ENCODE data around the gene CAMKMT. TPM values are rescaled to one million over a fixed set of nuclear protein-coding genes. Genes with fewer than 3 reads are reported as not detected.

Gene CAMKMT
- total and polyA plus RNA-seq, 2 experiments from 2014 or later = 26.5 to 29.5 TPM

DNA sequence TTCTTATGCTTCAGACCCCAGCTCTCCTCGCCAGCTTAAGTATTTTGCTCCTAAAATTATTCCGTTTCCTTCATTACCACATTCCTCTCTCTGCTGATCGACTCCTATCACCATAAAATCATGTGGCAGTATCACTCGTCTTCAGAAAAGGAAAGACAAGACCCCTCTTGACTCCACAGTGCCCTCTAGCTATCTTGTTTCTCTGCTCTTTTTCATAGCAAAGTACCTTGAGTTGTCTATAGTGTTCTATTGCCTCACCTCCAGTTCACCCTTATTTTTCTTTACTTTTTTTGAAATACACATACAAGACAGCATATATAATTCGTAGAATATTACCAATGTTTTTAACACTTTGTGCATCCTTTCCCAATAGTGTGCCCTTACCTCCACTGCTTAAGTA is 306.6 kb downstream of the CAMKMT start:
- Mint-ChIP-seq H3K27ac (0 out of 2 replicates have a peak overlapping the region, but pooled peaks have one; percentile 1), H3K27me3 (ENCODE audit: insufficient read depth, low read depth, poor library complexity) (no peaks in the 10 kb centered on the region), H3K4me1 (peaks cover 12% of the 10 kb centered on the region), H3K36me3 (ENCODE audit: low read depth) (no peaks in the 10 kb centered on the region), H3K4me3 (no peak overlapping the region), H3K9me3 (no peaks in the 10 kb centered on the region)
- H3K9me2 ChIP-seq (ENCODE audit: insufficient read depth) = no peaks in the 10 kb centered on the region
- H3K4me1 ChIP-seq (ENCODE audit: insufficient read depth) = peaks cover 6% of the 10 kb centered on the region; the same call in 1 of the 2 replicates
- no peak overlapping the region for H2AFZ ChIP-seq
- H3K4me3 ChIP-seq = no peak overlapping the region
- no peak for TF ChIP-seq ZNF331 (CRISPR knock-in tag; IDR thresholded peaks at IDR 0.05; ENCODE audit: low read depth)
- TF ChIP-seq, protein P1, sequence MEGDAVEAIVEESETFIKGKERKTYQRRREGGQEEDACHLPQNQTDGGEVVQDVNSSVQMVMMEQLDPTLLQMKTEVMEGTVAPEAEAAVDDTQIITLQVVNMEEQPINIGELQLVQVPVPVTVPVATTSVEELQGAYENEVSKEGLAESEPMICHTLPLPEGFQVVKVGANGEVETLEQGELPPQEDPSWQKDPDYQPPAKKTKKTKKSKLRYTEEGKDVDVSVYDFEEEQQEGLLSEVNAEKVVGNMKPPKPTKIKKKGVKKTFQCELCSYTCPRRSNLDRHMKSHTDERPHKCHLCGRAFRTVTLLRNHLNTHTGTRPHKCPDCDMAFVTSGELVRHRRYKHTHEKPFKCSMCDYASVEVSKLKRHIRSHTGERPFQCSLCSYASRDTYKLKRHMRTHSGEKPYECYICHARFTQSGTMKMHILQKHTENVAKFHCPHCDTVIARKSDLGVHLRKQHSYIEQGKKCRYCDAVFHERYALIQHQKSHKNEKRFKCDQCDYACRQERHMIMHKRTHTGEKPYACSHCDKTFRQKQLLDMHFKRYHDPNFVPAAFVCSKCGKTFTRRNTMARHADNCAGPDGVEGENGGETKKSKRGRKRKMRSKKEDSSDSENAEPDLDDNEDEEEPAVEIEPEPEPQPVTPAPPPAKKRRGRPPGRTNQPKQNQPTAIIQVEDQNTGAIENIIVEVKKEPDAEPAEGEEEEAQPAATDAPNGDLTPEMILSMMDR (conservative IDR thresholded peaks at IDR 0.05; ENCODE audit: low read depth in 2 of 2) = peak; percentile 71 to 82
- H3K36me3 ChIP-seq (ENCODE audit: insufficient read depth) = no peaks in the 10 kb centered on the region
- H3K27me3 ChIP-seq (ENCODE audit: insufficient read depth) = no peaks in the 10 kb centered on the region
- DNase-seq (ENCODE audit: low spot score) (peak; percentile 84), ATAC-seq (peak; percentile 86)
- no peak overlapping the region for H3K27ac ChIP-seq (ENCODE audit: low read depth)
- no peaks in the 10 kb centered on the region for H4K20me1 ChIP-seq (replicated peaks; ENCODE audit: insufficient read depth)
- H3F3A ChIP-seq (replicated peaks; ENCODE audit: low read depth) = no peaks in the 10 kb centered on the region
- H3K4me2 ChIP-seq = no peak overlapping the region
- H3K79me2 ChIP-seq (replicated peaks; ENCODE audit: insufficient read depth) = no peaks in the 10 kb centered on the region

DNA sequence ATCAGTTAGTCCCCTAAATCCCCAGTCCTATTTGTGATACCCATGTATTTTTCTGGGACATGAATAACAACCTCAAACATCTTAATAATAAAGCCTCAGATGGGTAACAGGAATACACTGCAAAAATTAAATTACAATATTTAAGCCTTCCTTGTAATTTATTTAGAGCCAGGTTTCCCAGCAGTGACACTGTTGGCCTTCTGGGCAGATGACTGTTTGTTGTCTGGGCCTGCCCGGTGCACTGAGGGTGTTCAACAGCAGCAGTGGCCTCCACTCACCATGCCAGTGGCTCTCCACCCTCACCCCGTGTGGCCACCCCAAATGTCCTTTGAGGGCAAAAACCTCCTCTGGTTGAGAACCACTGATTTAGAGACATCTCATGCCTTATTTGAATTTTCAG is 309.5 kb downstream of the CAMKMT start:
- no peak overlapping the region for H3K4me3 Mint-ChIP-seq
- no peak overlapping the region for H2AFZ ChIP-seq
- H3K4me2 ChIP-seq = no peak overlapping the region
- no peaks in the 10 kb centered on the region for H3K27me3 ChIP-seq (ENCODE audit: insufficient read depth)
- H3K27me3 Mint-ChIP-seq (ENCODE audit: insufficient read depth, low read depth, poor library complexity) = no peaks in the 10 kb centered on the region
- H3K27ac Mint-ChIP-seq = no peak overlapping the region
- no peaks in the 10 kb centered on the region for H3F3A ChIP-seq (replicated peaks; ENCODE audit: low read depth)
- no peak overlapping the region for H3K4me3 ChIP-seq
- H3K36me3 ChIP-seq (ENCODE audit: insufficient read depth) = no peaks in the 10 kb centered on the region
- DNase-seq (ENCODE audit: low spot score) (no peak), ATAC-seq (no peak)
- no peaks in the 10 kb centered on the region for H3K79me2 ChIP-seq (replicated peaks; ENCODE audit: insufficient read depth)
- H3K9me2 ChIP-seq (ENCODE audit: insufficient read depth) = no peaks in the 10 kb centered on the region
- no peaks in the 10 kb centered on the region for H3K36me3 Mint-ChIP-seq (ENCODE audit: low read depth)
- peaks cover 21% of the 10 kb centered on the region for H3K4me1 ChIP-seq (ENCODE audit: insufficient read depth)
- H3K4me1 Mint-ChIP-seq = peaks cover 19% of the 10 kb centered on the region
- no peak overlapping the region for H3K27ac ChIP-seq (ENCODE audit: low read depth)
- no peaks in the 10 kb centered on the region for H3K9me3 Mint-ChIP-seq
- no peaks in the 10 kb centered on the region for H4K20me1 ChIP-seq (replicated peaks; ENCODE audit: insufficient read depth)
- TF ChIP-seq EZH2phosphoT487 (IDR thresholded peaks at IDR 0.05; ENCODE audit: unreplicated experiment) (no peak), ZNF114 (CRISPR knock-in tag; IDR thresholded peaks at IDR 0.05) (no peak), STAT1 (IDR thresholded peaks at IDR 0.05; ENCODE audit: unreplicated experiment) (no peak), NANOG (IDR thresholded peaks at IDR 0.05; ENCODE audit: borderline replicate concordance) (no peak), JUNB (IDR thresholded peaks at IDR 0.05; ENCODE audit: unreplicated experiment) (no peak), ZNF331 (CRISPR knock-in tag; IDR thresholded peaks at IDR 0.05; ENCODE audit: low read depth) (no peak)
- TF ChIP-seq, protein P2, sequence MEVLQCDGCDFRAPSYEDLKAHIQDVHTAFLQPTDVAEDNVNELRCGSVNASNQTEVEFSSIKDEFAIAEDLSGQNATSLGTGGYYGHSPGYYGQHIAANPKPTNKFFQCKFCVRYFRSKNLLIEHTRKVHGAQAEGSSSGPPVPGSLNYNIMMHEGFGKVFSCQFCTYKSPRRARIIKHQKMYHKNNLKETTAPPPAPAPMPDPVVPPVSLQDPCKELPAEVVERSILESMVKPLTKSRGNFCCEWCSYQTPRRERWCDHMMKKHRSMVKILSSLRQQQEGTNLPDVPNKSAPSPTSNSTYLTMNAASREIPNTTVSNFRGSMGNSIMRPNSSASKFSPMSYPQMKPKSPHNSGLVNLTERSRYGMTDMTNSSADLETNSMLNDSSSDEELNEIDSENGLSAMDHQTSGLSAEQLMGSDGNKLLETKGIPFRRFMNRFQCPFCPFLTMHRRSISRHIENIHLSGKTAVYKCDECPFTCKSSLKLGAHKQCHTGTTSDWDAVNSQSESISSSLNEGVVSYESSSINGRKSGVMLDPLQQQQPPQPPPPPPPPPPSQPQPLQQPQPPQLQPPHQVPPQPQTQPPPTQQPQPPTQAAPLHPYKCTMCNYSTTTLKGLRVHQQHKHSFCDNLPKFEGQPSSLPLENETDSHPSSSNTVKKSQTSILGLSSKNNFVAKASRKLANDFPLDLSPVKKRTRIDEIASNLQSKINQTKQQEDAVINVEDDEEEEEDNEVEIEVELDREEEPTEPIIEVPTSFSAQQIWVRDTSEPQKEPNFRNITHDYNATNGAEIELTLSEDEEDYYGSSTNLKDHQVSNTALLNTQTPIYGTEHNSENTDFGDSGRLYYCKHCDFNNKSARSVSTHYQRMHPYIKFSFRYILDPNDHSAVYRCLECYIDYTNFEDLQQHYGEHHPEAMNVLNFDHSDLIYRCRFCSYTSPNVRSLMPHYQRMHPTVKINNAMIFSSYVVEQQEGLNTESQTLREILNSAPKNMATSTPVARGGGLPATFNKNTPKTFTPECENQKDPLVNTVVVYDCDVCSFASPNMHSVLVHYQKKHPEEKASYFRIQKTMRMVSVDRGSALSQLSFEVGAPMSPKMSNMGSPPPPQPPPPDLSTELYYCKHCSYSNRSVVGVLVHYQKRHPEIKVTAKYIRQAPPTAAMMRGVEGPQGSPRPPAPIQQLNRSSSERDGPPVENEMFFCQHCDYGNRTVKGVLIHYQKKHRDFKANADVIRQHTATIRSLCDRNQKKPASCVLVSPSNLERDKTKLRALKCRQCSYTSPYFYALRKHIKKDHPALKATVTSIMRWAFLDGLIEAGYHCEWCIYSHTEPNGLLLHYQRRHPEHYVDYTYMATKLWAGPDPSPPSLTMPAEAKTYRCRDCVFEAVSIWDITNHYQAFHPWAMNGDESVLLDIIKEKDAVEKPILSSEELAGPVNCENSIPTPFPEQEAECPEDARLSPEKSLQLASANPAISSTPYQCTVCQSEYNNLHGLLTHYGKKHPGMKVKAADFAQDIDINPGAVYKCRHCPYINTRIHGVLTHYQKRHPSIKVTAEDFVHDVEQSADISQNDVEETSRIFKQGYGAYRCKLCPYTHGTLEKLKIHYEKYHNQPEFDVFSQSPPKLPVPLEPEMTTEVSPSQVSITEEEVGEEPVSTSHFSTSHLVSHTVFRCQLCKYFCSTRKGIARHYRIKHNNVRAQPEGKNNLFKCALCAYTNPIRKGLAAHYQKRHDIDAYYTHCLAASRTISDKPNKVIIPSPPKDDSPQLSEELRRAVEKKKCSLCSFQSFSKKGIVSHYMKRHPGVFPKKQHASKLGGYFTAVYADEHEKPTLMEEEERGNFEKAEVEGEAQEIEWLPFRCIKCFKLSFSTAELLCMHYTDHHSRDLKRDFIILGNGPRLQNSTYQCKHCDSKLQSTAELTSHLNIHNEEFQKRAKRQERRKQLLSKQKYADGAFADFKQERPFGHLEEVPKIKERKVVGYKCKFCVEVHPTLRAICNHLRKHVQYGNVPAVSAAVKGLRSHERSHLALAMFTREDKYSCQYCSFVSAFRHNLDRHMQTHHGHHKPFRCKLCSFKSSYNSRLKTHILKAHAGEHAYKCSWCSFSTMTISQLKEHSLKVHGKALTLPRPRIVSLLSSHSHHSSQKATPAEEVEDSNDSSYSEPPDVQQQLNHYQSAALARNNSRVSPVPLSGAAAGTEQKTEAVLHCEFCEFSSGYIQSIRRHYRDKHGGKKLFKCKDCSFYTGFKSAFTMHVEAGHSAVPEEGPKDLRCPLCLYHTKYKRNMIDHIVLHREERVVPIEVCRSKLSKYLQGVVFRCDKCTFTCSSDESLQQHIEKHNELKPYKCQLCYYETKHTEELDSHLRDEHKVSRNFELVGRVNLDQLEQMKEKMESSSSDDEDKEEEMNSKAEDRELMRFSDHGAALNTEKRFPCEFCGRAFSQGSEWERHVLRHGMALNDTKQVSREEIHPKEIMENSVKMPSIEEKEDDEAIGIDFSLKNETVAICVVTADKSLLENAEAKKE (CRISPR knock-in tag; IDR thresholded peaks at IDR 0.05) = no peak
- TF ChIP-seq, protein P3, sequence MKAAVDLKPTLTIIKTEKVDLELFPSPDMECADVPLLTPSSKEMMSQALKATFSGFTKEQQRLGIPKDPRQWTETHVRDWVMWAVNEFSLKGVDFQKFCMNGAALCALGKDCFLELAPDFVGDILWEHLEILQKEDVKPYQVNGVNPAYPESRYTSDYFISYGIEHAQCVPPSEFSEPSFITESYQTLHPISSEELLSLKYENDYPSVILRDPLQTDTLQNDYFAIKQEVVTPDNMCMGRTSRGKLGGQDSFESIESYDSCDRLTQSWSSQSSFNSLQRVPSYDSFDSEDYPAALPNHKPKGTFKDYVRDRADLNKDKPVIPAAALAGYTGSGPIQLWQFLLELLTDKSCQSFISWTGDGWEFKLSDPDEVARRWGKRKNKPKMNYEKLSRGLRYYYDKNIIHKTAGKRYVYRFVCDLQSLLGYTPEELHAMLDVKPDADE (IDR thresholded peaks at IDR 0.05) = no peak
- TF ChIP-seq, protein P4, sequence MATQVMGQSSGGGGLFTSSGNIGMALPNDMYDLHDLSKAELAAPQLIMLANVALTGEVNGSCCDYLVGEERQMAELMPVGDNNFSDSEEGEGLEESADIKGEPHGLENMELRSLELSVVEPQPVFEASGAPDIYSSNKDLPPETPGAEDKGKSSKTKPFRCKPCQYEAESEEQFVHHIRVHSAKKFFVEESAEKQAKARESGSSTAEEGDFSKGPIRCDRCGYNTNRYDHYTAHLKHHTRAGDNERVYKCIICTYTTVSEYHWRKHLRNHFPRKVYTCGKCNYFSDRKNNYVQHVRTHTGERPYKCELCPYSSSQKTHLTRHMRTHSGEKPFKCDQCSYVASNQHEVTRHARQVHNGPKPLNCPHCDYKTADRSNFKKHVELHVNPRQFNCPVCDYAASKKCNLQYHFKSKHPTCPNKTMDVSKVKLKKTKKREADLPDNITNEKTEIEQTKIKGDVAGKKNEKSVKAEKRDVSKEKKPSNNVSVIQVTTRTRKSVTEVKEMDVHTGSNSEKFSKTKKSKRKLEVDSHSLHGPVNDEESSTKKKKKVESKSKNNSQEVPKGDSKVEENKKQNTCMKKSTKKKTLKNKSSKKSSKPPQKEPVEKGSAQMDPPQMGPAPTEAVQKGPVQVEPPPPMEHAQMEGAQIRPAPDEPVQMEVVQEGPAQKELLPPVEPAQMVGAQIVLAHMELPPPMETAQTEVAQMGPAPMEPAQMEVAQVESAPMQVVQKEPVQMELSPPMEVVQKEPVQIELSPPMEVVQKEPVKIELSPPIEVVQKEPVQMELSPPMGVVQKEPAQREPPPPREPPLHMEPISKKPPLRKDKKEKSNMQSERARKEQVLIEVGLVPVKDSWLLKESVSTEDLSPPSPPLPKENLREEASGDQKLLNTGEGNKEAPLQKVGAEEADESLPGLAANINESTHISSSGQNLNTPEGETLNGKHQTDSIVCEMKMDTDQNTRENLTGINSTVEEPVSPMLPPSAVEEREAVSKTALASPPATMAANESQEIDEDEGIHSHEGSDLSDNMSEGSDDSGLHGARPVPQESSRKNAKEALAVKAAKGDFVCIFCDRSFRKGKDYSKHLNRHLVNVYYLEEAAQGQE (IDR thresholded peaks at IDR 0.05; ENCODE audit: unreplicated experiment) = no peak

All from GM23338 (cell line).